Subcutaneous abdominal adipose tissue (tissue), 5 donors: Measurements from ENCODE around the gene G0S2.

ENCODE experiments used
- H3K27ac ChIP-seq: one replicate; pipeline ENCODE4 v1.7.0; 2013; ENCODE audit warnings: low read depth, mild to moderate bottlenecking, inconsistent platforms, low read length, moderate library complexity
- H3K27me3 ChIP-seq, 5 donors: one replicate each; pipeline ENCODE4 v1.7.0; 2013; ENCODE audit warnings: low read length in 5 of 5, inconsistent platforms in 1 of 5; ENCODE audit not compliant: control insufficient read depth in 5 of 5, insufficient read depth in 4 of 5
- H3K36me3 ChIP-seq, 5 donors: one replicate each; pipeline ENCODE4 v1.7.0; 2013; ENCODE audit warnings: low read length in 5 of 5; ENCODE audit not compliant: control insufficient read depth in 5 of 5, insufficient read depth in 5 of 5
- H3K4me1 ChIP-seq, 5 donors: one replicate each; pipeline ENCODE4 v1.7.0; 2013; ENCODE audit warnings: low read length in 5 of 5, mild to moderate bottlenecking in 3 of 5, moderate library complexity in 1 of 5; ENCODE audit not compliant: control insufficient read depth in 5 of 5, insufficient read depth in 5 of 5
- H3K4me3 ChIP-seq, 5 donors: one replicate each; pipeline ENCODE4 v1.7.0; 2013; ENCODE audit warnings: low read length in 5 of 5, low read depth in 1 of 5
- H3K9ac ChIP-seq, 5 donors: one replicate each; pipeline ENCODE4 v1.7.0; 2013; ENCODE audit warnings: low read length in 5 of 5, mild to moderate bottlenecking in 4 of 5, moderate library complexity in 3 of 5
- H3K9me3 ChIP-seq, 5 donors: one replicate each; pipeline ENCODE4 v1.7.0; 2013; ENCODE audit warnings: low read length in 5 of 5; ENCODE audit not compliant: control insufficient read depth in 5 of 5
- donor health status: healthy.
- donor health status: healthy.
- donor health status: healthy.
- donor health status: healthy.
- donor health status: healthy.

Gene G0S2

DNA sequence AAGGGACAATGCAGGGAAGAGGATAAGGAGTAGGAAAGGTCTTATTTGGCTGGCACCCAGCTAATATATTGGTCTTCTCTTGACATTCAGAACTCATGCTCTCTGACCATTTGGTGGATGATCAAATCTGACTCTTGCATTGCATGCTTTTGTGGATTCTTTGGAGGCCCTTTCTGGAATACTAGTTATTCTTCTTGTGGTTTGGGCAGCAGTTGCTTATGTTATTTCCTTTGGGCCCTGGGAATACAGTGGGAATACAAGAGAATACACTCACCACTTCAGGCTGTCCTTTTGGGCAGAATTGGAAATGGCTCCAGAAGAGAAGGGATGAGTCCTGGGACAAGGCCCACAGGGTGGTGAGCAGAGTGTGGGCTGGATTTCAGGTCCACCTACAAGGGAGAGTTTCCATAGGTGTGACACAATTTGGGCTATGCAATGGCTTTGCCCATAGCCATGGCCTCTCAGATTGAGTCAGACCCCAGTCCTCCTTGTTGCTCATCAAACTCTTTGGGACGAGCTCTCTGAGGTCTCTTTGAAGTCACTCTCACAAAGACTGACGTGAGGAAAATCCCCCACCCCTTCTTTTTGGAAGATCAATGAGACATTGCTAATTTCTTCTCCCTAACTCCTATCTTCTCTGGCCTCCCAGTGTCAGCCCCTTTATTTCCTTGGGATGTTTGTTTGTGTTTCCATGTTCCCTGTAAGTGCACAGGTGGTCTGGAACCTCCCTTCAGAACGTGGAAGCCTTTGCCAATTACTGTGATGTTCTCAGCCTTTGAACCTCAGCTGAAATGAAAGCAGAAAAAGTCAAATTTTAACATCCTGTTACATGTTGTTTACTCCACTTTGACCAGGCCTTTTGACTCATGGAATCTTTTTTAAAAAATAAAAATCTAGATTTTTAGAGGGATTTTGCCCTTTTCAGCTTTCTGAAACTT lies 48.8 kb downstream of the G0S2 start:
- Histone ChIP-seq H3K27me3 (no peaks in the 10 kb centered on the region), H3K9me3 (no peaks in the 10 kb centered on the region), H3K4me1 (peaks cover 0 to 18% (median 4%) of the 10 kb centered on the region in 5 donors), H3K36me3 (peaks cover 0 to 3% (median 0%) of the 10 kb centered on the region in 5 donors), H3K4me3 (no peak overlapping the region), H3K9ac (no peak overlapping the region), H3K27ac (no peak overlapping the region)
